RPMI7951 (cell line): ENCODE results near the gene LDLRAD4. TPM values are rescaled to one million over a fixed set of nuclear protein-coding genes. Genes with fewer than 3 reads are reported as not detected.

Experiments
- DNase-seq: peaks from one replicate; pipeline ENCODE4 v3.0.0-alpha.2; 2012; ENCODE audit warnings: low read depth
- total RNA-seq: library from RNA; depleted of rRNA; stranded (reverse); fragments of >200 nt; shearing (Covaris generic); gene quantifications from 2 replicates; pipeline ENCODE4 v1.2.3, GENCODE V29; 2014

The LDLRAD4 gene
- total RNA-seq, 1 experiment from 2014 or later: 0.24 TPM

GRCh38 chr18:13229001-13229671 lies 10.6 kb downstream of the LDLRAD4 start:
- DNase-seq: no peak

GRCh38 chr18:13231151-13231550 lies 12.6 kb downstream of the LDLRAD4 start:
- DNase-seq: no peak

DNA sequence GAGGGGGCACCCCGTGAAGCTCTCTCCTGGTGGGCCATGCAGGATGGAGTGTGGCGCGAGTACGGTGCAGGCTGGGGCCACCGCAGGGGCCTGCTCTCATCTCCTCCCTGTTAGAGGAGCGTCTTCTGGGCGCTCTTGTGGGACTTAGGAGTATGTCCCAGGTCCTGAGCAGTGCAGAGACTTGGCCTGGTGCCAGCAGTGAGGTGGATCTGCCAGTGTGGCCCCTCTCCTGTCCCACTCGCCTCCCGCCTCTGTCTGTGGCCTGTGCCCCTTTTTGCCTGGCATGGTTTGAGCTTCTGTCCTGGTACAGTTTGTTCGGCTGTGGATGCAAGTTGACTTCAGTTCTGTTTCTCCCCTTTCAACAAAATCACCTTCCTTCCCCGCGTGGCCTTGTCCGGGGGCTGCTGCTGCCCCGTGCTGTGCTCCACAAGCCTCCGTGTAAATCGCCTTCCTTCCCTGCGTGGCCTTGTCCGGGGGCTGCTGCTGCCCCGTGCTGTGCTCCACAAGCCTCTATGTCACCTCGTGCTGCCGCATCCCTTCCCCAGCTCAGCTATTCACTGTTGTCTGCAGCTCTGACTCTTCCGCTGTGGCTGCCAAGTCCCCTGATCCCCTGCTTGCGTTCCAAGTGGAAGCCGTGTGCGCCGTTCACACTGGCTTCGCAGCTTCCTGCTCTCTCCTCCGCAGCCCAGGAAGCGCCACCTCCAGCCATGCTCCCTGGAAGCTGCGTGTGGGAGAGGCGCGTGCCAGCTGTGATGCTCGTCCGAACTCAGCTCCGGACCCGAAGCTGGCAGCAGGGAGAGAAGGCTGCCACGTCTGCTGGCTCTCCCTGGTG lies 13.7 kb downstream of the LDLRAD4 start:
- no peak for DNase-seq

DNA sequence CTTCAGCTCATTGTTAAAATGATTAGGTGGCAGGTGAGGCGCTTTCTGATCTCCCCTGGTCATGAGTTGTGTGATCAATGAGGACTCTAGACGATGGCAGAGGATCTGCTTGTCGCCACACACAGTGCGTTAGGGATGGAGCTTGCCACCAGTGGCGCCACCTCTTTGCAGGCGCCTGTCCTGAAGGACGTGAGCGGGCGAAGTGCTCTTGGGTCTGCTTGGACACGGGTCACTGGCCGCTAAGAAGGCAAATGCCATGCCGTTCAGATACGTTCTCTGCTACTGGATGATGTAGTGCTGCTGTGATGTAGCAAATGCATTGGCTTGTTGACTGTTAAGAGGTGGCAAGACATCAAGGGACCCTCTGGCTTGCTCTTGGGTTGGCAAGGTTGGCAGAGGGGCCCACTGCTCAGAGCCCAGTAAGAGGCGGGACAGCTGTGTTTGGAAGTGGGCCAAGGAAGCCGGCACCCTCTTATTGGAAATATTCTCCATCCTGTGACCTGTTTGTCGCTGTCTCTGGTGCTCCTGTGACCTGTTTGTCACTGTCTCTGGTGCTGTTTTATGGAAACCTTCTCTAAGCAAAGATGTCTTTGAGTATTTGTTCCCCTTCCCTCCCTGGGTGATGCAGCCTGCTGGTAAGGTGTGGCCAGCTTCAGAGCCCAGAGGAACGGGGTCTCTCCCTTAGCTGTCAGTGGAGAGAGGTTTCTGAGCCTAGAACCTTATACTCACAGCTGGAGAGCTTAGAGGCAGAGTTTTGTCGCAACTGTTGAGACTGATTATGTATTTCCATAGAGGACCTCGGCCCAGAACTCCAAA lies 14.6 kb downstream of the LDLRAD4 start:
- DNase-seq: no peak

GRCh38 chr18:13233787-13234783 lies 15.5 kb downstream of the LDLRAD4 start:
- no peak for DNase-seq

DNA sequence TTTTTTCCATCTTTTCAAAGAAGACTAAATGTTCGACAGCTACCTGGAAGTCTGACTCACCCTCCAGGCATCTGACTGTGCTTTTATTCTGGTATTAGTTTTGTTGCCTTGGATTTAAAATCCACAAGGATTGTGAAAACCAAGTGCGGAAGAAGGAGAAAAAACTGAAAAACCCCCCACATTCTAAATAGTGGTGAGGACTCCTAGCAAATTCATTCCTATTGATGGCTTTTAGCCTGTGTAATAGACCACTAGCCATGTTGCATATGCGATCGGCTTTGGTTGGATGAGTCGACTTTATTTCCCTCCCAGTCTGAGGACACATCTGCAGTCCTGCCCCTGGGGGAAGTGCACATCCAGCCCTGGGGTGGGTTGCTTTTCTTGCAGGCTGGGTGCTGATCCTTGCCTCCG lies 16.9 kb downstream of the LDLRAD4 start:
- DNase-seq: no peak

GRCh38 chr18:13235981-13236380 lies 17.4 kb downstream of the LDLRAD4 start:
- peak; percentile 21 for DNase-seq

GRCh38 chr18:13236411-13236810 lies 17.9 kb downstream of the LDLRAD4 start:
- no peak for DNase-seq

DNA sequence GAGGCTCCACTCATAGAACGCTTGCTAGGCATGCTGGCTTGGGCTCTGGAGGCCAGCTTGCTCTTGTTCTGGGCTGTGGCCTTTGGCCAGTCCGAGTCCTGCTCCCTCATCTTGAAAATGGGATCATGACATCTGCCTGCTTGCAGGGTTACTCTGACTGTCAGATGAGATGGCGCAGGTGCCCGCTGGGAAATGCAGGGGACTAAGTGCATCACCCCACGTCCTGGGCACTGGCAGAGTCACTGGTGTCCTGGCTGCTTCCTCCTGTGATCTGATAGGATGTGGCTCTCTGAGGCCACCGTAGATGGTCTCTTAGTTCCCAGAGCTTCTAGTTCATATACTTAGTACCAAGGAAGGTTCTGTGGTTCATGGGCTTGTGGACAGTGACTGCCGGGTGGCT lies 18.5 kb downstream of the LDLRAD4 start:
- DNase-seq: no peak

- no peak for DNase-seq
Observed at GRCh38 chr18:13237641-13238040, 19.1 kb downstream of the LDLRAD4 start.

DNA sequence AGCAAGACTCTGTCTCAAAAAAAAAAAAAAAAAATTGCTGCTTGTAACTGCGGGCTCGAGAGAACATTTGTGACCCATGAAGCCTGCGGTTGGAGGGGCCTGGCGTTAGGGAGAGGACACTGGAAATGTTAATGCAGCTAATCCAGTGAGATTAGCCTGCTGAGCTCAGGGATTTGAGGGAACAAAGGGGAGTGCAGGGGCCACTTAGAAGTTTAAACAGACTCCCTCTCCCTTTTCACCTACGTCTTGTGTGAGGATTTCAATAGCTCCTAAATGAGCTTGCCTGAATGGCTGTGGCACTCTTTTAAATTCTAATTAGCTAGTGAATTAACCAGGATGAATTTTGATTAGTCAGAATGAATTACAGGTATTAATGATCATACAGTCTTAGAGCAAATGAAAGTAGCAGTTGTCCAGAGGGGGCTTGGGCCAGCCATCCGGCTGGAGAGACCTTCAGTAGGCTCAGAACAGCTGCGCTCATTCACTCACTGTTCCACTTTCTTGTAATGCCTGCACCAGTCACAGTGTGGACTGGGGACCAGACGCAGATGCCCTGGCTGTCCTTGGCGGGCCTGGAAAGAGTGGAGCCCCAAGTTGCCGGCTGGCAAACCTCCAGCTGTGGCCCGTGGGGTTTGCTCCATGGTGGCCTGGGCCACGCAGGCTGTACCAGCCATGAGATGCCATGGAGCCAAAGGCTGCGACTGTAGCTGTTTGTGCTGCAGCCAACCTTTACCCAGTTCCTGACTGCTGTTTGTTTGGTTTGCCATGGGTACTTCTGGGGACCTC lies 20.8 kb downstream of the LDLRAD4 start:
- no peak for DNase-seq

GRCh38 chr18:13240060-13240725 lies 21.6 kb downstream of the LDLRAD4 start:
- no peak for DNase-seq

- DNase-seq: no peak
Observed at GRCh38 chr18:13241083-13241892, 22.7 kb downstream of the LDLRAD4 start.

DNA sequence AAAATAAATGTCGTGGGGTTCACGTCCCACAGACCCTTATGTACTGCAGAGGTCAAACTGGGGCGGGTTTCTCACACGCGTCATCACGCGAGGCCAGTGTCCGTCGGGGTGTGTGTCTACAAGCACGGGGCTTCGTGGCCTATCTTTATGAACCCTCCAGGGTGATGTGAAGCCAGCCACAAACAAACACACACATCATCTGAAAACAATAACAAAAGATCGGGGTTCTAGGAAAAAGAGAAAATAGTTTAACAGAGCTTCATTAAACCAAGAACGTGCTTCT lies 23.3 kb downstream of the LDLRAD4 start:
- DNase-seq: no peak

DNA sequence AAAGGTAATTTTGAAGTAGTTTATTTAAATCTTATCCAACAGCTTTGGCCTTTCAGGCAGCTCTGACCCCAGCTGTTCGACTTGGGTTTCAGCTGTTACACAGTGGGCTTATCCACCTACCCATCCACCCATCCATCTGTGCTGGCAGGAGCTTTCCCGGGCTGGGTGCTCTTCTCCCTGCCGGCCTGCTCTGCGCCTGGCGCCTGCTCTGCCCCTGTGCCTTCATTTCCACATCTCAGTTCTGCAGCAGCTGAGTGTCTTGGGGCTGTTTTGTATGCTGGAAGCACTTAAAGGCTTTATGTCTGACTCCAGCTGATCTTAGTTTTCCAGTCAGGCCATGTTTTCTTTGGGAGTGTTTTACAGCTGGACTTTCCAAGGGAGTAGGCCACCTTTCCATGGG lies 24.2 kb downstream of the LDLRAD4 start:
- no peak for DNase-seq

GRCh38 chr18:13243363-13243762 lies 24.8 kb downstream of the LDLRAD4 start:
- DNase-seq: no peak

GRCh38 chr18:13244135-13244534 lies 25.6 kb downstream of the LDLRAD4 start:
- DNase-seq: no peak

GRCh38 chr18:13245481-13246000 lies 27.0 kb downstream of the LDLRAD4 start:
- DNase-seq: no peak

- DNase-seq: no peak
Observed at GRCh38 chr18:13246121-13246520, 27.6 kb downstream of the LDLRAD4 start.
